ENCODE measurements around the gene PPP1R15B. TPM values are rescaled to one million over a fixed set of nuclear protein-coding genes. Genes with fewer than 3 reads are reported as not detected.

Gene PPP1R15B
- total RNA-seq, 1 donor from 2014 or later = 26.6 TPM

- TF ChIP-seq, protein P1, sequence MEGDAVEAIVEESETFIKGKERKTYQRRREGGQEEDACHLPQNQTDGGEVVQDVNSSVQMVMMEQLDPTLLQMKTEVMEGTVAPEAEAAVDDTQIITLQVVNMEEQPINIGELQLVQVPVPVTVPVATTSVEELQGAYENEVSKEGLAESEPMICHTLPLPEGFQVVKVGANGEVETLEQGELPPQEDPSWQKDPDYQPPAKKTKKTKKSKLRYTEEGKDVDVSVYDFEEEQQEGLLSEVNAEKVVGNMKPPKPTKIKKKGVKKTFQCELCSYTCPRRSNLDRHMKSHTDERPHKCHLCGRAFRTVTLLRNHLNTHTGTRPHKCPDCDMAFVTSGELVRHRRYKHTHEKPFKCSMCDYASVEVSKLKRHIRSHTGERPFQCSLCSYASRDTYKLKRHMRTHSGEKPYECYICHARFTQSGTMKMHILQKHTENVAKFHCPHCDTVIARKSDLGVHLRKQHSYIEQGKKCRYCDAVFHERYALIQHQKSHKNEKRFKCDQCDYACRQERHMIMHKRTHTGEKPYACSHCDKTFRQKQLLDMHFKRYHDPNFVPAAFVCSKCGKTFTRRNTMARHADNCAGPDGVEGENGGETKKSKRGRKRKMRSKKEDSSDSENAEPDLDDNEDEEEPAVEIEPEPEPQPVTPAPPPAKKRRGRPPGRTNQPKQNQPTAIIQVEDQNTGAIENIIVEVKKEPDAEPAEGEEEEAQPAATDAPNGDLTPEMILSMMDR (conservative IDR thresholded peaks at IDR 0.05; ENCODE audit: low read depth, low read length) = no peak
- H3K4me3 ChIP-seq (ENCODE audit: low read depth, low read length) = no peak overlapping the region
- DNase-seq (ENCODE audit: low read depth) = no peak
These were observed 26.8 kb downstream of the PPP1R15B start for GRCh38 chr1:204384636-204385352.

DNA sequence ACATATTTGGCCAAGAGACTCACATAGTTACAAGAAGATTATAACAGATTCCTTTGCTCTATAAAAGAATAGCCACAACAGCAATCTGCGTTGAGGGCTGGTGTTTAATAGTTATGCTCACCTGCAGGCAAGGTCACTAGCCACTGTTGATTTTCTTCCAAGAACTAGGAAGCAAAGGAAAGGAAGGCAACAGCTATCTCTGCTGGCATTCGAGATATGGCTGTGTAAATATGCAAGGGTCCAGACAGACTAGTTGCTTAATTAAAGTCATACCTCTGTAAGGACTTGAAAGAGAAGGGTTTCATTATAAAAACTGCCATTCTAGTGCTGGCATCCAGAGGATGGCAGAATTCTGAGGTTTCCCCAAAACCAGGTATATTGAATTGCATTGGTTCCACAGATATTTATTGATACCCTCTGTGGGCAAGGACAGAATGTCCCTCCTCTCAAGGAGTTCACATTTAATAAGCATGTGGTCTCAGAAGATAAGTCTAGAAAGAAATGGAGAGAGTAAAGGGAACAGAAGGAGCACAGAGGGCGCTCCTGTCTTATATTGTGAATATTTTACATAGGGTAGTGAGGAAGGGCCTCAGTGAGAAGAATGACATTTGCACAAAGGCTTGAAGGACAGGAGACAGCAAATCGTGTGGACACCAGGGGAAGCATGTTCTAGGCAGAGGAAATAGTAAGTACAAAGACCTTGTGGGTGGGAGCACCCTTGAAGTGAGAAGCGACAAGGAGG is 28.3 kb downstream of the PPP1R15B start:
- H3K4me3 ChIP-seq (ENCODE audit: low read depth, low read length) = no peak overlapping the region
- TF ChIP-seq, protein P1 (conservative IDR thresholded peaks at IDR 0.05; ENCODE audit: low read depth, low read length) = no peak

GRCh38 chr1:204382714-204383083 is 28.9 kb downstream of the PPP1R15B start:
- no peak overlapping the region for H3K4me3 ChIP-seq (ENCODE audit: low read depth, low read length)
- TF ChIP-seq, protein P1 (conservative IDR thresholded peaks at IDR 0.05; ENCODE audit: low read depth, low read length) = no peak
- no peak for DNase-seq (ENCODE audit: low read depth)

More for the DNA sequence above, 28.3 kb downstream of the PPP1R15B start:
- no peak for DNase-seq (ENCODE audit: low read depth)

DNA sequence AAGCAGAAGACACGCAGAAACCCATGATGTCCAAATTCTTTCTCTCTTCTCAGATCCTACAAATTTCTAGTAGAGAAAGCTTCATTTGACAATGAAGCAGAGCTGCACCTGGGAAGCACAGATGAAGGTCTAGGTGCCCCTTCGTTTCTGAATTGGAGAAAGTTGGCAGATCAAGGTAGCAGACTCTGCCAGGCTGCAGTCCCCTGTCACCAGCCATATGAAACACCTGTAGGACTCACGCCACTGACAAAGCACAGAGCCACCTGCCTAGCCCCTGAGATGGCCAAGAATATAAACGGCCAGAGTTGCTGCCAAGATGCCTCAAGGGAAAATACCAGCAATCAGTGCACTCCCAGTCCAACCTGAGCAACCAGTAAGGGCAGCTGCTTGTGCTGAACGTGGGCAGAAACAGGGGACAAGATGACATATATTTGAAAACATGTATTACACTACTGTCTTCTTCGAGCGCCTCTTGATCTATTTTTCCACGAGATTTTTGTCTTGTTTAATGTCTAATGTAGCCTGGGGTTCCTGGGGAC is 31.3 kb downstream of the PPP1R15B start:
- H3K4me3 ChIP-seq (ENCODE audit: low read depth, low read length) = no peak overlapping the region
- TF ChIP-seq, protein P1 (conservative IDR thresholded peaks at IDR 0.05; ENCODE audit: low read depth, low read length) = no peak
- DNase-seq (ENCODE audit: low read depth) = no peak

- peak; percentile 59 for DNase-seq (ENCODE audit: low read depth)
These were observed 33.6 kb downstream of the PPP1R15B start for GRCh38 chr1:204377800-204378668.

More at GRCh38 chr1:204377800-204378668, 33.6 kb downstream of the PPP1R15B start:
- peak overlapping the region; percentile 90 for H3K4me3 ChIP-seq (ENCODE audit: low read depth, low read length)
- TF ChIP-seq, protein P1 (conservative IDR thresholded peaks at IDR 0.05; ENCODE audit: low read depth, low read length) = no peak

Measured in epithelial cell of proximal tubule (primary cell).